Measurements from ENCODE around the gene TMEM17.
"Not testable (repeated sequence)": the region's sequence is repeated elsewhere in the genome, so short reads cannot be mapped to it uniquely, and the experiment has no call there.

The TMEM17 gene

GRCh38 chr2:62527478-62528210 lies 21.6 kb upstream of the TMEM17 start:
- FAIRE-seq, result no peak
- TF ChIP-seq POLR2A (IDR thresholded peaks at IDR 0.05; ENCODE audit: low read depth, low read length), result no peak
- no peak for DNase-seq (ENCODE audit: insufficient read length, low spot score)

DNA sequence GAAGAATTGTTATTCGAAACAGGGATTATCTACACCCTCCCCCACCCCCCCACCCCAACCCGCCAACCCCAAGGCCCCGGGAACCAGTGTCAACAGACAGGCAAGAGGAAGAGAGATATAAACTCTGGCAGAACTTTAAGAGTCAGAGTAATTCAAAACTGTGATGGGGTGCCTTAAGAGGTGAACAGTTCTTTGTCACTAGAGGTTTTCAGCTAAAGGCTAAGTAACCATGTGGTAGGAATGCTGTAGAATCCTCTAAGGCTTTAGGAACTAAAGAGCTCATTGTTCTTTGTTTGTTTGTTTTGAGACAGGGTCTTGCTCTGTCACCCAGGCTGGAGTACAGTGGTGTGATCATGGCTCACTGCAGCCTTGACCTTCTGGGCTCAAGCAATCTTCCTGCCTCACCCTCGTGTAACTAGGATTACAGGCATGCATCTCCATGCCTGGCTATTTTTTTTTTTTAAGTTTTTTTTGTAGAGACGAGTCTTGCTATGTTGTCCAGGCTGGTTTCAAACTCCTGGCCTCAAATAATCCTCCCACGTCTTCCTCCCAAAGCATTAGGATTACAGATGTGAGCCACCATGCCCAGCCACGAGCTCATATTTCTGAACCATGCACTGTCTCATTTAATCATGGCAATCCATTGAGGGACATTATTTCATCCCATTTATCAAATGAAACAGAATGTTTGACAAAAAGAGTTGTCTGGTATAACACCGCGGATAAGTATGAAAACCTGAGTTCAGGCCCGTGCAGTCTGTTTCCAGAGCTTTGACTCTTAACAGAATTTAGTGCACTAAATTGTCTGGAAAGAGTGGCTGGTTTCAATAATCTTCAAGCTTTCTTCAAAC lies 20.8 kb upstream of the TMEM17 start:
- DNase-seq (ENCODE audit: insufficient read length, low spot score) (no peak), FAIRE-seq (no peak)
- no peak for TF ChIP-seq POLR2A (IDR thresholded peaks at IDR 0.05; ENCODE audit: low read depth, low read length)

DNA sequence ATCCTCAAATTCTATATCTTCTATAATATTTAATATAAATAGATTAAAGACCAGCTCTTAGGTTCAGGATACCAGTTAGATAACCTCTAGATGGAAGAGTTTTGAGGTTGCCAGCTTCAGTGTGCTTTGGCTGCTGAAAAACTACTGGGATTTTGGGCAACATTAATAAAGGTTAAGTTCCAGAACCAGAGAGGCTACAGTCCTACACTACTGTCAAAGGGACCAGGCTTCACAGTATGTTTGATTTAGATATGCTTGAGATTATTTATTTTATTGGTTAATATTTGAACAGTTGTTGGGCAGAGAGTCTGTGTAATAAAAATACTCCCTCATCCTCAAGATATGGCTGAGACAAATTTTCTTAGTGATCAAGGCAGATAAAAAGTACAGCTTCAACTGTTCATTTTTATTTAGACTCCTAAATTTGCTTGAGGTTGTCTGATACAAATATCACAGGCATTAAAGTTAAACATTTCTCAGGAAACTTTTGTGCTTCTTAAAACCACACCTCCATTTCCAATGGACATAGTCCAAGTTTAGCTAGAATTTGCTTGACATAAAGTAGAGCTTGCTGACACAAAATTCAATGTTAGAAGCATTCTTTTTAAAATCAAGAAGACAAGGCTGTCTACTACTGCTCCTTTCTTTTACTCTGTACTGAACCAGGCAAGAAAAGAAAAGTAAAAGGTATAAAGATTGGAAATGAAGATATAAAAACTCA lies 19.7 kb upstream of the TMEM17 start:
- no peak for DNase-seq (ENCODE audit: insufficient read length, low spot score)
- TF ChIP-seq POLR2A (IDR thresholded peaks at IDR 0.05; ENCODE audit: low read depth, low read length), result no peak
- no peak for FAIRE-seq

GRCh38 chr2:62524293-62524941 lies 18.4 kb upstream of the TMEM17 start:
- TF ChIP-seq POLR2A (IDR thresholded peaks at IDR 0.05; ENCODE audit: low read depth, low read length), result no peak
- FAIRE-seq (peak; percentile 43), DNase-seq (ENCODE audit: insufficient read length, low spot score) (no peak)

- FAIRE-seq; DNase-seq (ENCODE audit: insufficient read length, low spot score): not testable (repeated sequence)
Measured at GRCh38 chr2:62521061-62521460, 15.1 kb upstream of the TMEM17 start.

DNA sequence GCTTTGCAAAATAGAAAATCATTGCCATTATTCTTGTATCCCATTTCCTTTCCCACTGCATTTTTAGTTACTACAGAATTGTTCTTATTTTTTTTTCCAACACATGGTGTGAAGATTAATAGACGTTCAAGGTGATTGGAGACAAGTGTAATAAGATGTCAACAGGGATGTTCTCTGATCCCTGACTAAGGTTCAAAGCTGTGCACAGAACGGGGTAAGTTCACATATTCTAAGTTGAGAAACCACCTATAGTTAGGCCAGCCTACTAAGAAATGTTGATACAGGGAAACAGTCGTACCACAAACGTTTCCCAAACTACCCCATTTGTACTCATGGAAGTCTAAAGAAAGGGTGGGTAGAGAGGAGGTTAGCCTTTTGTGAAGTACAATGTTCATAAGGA lies 6.4 kb upstream of the TMEM17 start:
- FAIRE-seq (no peak), DNase-seq (ENCODE audit: insufficient read length, low spot score) (no peak)
- no peak for TF ChIP-seq POLR2A (IDR thresholded peaks at IDR 0.05; ENCODE audit: low read depth, low read length)

DNA sequence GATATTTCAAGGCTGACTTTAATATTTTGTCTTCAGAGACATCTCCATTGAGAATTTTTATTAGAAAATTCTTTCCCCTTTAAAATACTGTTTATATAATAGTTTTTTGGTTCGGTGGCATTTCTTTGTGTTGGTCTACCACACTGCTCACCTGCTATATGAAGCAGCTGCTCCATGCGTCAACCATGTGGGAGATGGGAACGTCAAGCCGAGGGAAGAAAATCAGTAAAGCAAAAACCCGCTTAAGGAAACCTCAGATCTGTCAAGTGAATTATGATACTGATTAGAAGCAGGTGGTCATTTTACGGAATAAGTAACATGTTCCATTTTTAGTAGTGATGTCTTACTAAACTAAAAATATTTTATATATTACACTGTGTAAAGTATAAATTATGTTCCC lies 5.6 kb upstream of the TMEM17 start:
- DNase-seq (ENCODE audit: insufficient read length, low spot score) (no peak), FAIRE-seq (no peak)
- TF ChIP-seq POLR2A (IDR thresholded peaks at IDR 0.05; ENCODE audit: low read depth, low read length), result no peak

DNA sequence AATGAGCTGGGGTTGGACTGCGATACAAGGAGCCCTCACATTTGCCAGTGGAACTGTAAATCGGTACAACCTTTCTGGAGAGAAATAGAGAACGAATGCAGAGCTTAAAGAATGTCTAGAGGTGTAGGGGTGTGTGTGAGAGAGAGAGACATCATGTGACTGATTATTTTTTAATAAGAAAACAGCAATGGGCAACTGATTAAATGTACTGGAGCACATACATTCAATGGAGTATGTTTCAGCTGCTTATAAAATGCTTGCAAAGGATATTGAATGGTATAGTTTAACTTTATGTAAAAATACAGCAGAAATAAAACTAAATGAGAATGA lies 391 bp upstream of the TMEM17 start:
- FAIRE-seq, result no peak
- no peak for DNase-seq (ENCODE audit: insufficient read length, low spot score)
- no peak for TF ChIP-seq POLR2A (IDR thresholded peaks at IDR 0.05; ENCODE audit: low read depth, low read length)

DNA sequence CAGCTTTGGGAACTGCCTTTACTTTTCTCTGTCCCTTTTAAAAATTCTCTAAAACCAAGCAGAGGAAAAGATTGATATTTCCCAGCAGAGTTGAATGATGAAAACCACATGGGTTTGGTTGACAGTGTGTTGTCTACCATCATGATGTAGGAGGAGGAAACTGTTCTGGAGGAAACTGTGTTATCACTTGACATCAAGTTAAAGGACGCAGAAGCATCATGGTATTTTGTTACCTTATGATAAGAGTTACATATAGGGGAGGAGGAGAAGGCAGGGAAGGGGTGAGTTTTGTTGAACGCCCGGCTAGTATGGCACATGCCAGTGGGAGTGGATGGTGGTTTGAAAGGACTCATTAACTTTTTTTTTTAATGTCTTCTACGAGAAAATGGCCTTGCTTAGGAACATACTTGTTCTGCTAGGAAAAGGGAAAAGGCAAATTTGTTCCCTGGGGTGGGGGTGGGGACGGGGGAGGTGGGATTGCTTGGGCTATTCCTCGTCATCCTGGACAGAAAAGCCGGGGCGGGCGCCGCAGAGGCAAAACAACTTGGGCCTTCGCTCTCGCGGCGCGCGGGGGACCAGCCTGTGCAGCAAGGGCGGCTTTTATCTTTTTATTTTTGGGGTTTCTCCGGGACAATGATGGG lies 766 bp downstream of the TMEM17 start:
- FAIRE-seq (peak; percentile 94), DNase-seq (ENCODE audit: insufficient read length, low spot score) (no peak)
- no peak for TF ChIP-seq POLR2A (IDR thresholded peaks at IDR 0.05; ENCODE audit: low read depth, low read length)

- DNase-seq (ENCODE audit: insufficient read length, low spot score) (no peak), FAIRE-seq (no peak)
- no peak for TF ChIP-seq POLR2A (IDR thresholded peaks at IDR 0.05; ENCODE audit: low read depth, low read length)
Measured at GRCh38 chr2:62504657-62505056, 1.3 kb downstream of the TMEM17 start.

DNA sequence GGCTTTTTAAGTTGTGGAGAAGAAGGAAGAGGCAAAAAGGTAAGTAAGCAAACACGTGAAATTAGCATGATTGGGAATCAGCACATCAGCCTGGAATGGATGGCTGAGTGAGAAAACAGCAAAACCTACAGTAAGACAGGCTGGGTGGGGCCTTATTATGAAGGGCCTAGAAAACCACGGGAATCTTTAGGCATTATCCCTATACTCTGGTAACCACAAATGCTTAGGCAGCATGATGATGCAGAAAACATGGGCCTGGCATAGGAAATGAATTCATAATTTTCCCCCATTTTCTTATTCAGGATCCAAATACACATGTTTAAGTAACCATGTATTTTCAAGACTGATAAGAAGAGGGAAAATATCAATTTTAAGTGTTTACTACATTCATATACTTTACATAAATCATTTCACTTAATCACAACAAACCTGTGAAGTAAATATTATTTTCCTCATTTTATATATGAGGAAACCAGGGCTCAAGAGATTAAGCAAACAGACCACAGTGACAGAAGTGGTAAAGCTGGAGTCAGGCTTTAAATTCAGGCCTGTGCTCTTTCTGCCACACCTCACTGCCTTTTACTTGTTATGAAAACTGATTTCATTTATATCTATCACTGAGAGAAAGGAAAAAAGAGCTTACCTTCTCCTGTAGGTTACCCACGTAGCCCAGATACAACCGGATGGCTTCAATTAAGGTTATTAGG lies 4.0 kb downstream of the TMEM17 start:
- no peak for TF ChIP-seq POLR2A (IDR thresholded peaks at IDR 0.05; ENCODE audit: low read depth, low read length)
- no peak for DNase-seq (ENCODE audit: insufficient read length, low spot score)
- peak; percentile 97 for FAIRE-seq

DNA sequence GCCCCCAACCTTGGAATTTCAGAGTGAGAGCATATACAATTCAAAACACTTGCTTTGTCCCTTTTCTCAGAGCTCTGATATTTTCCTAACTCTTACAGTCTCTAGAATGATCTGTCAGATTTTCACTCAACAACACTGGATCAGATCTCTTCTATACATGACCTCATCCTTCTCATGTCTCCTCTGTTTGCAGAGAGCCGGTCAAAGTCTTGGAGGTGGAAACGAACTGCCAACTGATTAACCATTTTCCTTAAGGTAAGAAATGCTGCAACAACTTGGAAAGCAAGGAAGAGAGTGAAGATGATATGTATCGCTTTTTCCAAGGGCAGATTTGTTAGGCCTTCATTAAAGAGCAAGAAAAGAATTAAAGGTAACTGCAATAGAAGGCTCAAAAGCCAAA lies 4.9 kb downstream of the TMEM17 start:
- no peak for TF ChIP-seq POLR2A (IDR thresholded peaks at IDR 0.05; ENCODE audit: low read depth, low read length)
- DNase-seq (ENCODE audit: insufficient read length, low spot score) (no peak), FAIRE-seq (no peak)

DNA sequence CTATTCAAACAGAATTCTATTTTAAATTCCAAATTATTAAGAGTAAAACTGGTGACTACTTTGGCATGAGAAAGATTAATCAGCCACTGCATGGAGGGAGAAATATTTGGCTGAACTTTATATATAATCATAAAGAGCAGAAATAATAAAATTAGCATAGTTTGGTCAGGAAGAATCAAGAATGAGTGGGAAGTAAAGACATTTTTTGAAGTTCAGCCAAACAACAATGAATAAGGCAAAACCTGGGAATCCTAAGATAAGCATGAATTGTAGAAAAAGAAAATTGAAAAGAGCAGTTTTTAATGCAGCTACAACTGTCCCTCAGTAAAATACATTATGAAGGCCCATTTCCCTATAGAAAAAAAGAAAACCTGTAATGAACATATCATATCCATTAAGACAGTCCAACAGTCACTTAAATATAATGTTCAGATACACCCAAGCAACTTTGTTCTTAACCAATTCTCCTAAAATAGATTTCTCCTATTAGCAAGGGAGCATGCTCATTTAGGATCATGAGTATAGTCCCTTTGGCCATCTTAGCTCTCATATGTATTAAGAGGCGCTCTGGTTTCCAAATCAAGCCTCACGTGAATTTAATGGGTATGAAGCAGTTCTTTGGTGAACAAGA lies 6.5 kb downstream of the TMEM17 start:
- FAIRE-seq (no peak), DNase-seq (ENCODE audit: insufficient read length, low spot score) (no peak)
- TF ChIP-seq POLR2A (IDR thresholded peaks at IDR 0.05; ENCODE audit: low read depth, low read length), result no peak

Measured in H54 (cell line).